GM04503 (cell line): ENCODE results near the gene PSME4.
A peak's percentile ranks its signal among the peaks of the same experiment; 100 is the strongest.
"Not testable (repeated sequence)": the region's sequence is repeated elsewhere in the genome, so short reads cannot be mapped to it uniquely, and the experiment has no call there.

Experiments used
- DNase-seq: peaks from one replicate; pipeline ENCODE4 v3.0.0-alpha.2; 2012; ENCODE audit warnings: low read depth

The PSME4 gene

DNA sequence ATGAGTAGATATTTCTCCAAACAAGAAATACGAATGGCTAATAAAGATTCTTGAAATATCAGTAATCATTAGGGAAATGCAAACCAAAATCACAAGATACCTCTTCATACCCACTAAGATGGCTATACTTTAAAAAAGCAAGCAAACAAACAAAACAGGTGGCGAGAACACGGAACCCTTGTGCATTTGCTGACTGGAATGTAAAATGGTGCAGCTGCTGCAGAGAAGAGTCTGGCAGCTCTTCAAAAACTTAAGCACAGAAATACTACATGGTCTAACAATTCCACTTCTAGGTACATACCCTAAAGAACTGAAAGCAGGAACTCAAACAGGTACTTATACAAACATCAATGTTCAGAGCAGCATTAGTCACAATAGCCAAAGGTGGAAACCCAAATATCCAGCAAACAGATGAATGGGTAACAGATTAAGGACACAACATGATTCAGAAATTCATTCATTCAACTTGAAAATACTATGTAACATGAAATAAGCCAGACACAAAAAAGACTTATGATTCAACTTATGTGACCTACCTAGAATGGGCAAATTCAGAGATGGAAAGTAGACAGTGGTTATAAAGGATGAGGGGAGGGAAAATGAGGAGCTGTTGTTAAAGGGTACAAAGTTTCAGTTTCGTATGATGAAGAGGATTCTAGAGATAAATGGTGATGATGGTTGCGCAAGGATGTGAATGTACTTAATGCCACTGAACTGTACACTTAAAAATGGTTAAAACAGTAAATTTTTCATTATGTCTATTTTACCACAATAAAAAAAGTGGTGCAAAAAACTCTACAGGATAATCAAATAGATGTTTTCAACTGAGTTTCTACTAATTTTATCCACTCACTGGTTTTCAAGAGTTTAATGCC, 84.2 kb downstream of the PSME4 start:
- DNase-seq: no peak

- no peak for DNase-seq
These were observed 85.9 kb downstream of the PSME4 start for GRCh38 chr2:53884883-53885282.

GRCh38 chr2:53881986-53882385, 88.8 kb downstream of the PSME4 start:
- DNase-seq: no peak

GRCh38 chr2:53881360-53881759, 89.4 kb downstream of the PSME4 start:
- DNase-seq: no peak

DNA sequence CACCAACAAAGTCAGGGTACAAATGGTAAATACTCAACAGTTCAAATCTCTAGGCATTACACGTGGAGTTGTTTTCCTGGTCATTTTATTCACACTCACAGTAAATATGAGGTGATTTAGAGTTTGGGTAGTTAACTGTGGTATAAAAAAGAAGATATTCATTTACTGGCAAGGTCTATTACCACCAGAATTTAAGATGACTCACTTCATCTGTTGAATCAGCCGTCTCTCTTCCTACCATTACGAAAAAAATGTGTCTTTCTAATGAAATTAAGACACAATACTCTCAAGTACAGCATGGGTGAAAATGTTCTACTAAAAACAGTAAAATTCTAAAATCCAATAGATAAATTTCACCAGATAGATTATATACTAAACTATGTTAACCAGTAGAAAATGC, 90.0 kb downstream of the PSME4 start:
- peak; percentile 50 for DNase-seq

- DNase-seq: no peak
These were observed 93.2 kb downstream of the PSME4 start for GRCh38 chr2:53877556-53877955.

- no peak for DNase-seq
These were observed 93.7 kb downstream of the PSME4 start for GRCh38 chr2:53877112-53877511.

- no peak for DNase-seq
These were observed 96.3 kb downstream of the PSME4 start for GRCh38 chr2:53874401-53874950.

GRCh38 chr2:53867773-53868172, 103.0 kb downstream of the PSME4 start:
- no peak for DNase-seq

GRCh38 chr2:53867169-53867568, 103.6 kb downstream of the PSME4 start:
- no peak for DNase-seq

DNA sequence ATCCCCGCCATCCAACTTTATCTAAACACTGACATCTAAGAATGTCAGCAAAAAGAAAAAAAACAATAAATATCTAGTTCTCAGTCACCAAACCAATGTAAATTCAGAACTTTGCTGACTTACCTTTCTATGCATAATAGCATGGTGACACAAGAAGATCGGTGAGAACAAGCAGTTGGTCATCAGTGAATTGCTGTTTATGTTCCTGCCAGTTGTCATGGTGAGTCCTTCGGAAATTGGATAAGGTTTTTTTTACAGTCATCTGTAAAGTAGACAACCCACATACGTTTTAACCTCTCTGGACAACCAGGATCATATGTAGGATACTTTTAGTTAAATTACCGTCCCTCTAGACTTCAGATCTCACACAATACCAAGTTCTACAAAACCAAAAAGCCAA, 104.8 kb downstream of the PSME4 start:
- DNase-seq: no peak

- no peak for DNase-seq
These were observed 105.5 kb downstream of the PSME4 start for GRCh38 chr2:53865264-53865663.

DNA sequence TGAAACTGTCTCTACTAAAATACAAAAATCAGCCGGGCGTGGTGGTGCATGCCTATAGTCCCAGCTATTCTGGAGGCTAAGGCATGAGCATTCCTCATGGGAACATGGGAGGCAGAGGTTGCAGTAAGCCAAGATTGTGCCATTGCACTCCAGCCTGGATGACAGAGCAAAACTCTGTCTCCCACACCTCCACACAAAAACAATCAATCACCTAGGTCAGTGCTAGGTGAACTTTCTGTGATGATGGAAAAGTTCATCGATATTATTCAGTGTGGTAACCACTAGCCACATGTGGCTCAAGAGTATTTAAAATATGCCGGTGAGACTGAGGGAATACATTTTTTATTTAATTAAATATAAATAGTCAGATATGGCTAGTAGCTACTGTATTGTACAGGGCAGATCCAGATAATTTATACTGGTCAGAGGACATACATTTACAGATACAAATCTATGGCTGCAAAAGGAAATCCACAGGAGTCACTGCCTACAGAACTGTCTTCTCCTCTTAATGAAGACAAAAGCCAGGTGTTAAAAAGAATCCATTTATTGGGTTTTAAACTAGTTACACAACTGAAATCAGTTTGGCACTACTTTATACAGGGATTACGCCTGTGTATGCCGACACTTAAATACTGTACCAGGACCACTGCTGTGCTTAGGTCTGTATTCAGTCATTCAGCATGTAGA, 107.1 kb downstream of the PSME4 start:
- no peak for DNase-seq

DNA sequence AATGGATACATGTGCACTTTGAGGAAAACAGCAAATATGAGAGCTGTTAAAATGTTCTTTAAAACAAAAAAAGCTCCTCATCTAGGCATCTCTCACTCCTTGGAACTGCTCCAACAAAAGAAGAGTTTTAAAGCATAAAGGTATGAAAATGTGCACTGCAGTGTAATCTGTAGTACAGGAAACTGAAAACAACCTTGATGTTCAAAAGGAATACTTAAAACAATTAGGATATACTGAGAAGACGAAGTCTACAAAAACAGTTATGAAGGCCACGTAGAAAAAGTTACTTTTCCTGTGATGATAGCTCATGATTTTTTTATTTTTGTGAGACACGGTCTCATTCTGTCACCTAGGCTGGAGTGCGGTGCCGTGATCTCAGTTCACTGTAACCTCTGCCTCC, 109.0 kb downstream of the PSME4 start:
- no peak for DNase-seq

- no peak for DNase-seq
These were observed 111.3 kb downstream of the PSME4 start, which contains the start of gene GPR75 for GRCh38 chr2:53859206-53860181. TSS of gene GPR75 (minus strand) at chr2:53859967. CDS start at chr2:53854756, 5,211 bp downstream.

- no peak for DNase-seq
These were observed 114.5 kb downstream of the PSME4 start for GRCh38 chr2:53856272-53856671.

DNA sequence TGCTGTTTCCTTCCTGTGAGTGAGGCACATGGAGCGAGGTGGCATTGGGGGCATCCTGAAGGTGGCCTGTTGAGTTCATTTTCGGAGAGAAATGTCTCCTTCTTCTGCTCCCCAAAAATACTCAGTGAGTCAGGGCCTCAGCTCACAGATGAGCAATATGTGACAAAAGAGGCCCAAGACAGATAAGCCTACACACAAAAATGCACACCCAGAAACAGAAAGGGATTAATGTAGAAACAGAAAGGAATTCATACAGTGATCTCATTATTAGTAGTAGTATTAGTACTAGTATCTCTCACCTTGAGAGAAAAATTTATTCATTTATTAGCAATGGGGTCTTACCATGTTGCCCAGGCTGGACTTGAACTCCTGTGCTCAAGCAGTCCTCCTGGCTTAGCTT, 116.1 kb downstream of the PSME4 start:
- DNase-seq: no peak

GRCh38 chr2:53852532-53852931, 118.3 kb downstream of the PSME4 start:
- DNase-seq: no peak

- DNase-seq: not testable (repeated sequence)
These were observed 119.6 kb downstream of the PSME4 start for GRCh38 chr2:53851052-53851757.

GRCh38 chr2:53848062-53848461, 122.7 kb downstream of the PSME4 start:
- DNase-seq: no peak

DNA sequence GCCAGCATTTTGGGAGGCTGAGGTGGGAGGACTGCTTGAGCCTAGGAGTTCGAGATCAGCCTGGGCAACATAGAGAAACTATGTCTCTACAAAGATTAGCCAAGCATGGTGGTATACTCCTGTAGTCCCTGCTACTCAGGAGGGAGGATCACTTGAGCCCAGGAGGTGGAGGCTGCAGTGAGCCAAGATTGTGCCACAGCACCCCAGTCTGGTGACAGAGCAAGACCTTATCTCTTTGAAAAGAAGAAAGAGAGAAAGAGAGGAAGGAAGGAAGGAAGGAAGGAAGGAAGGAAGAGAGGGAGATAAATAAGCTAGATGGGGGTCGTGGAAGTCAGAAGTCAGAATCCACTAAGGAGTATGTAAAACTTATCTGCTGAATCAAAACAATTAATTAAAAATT, 127.2 kb downstream of the PSME4 start:
- DNase-seq: no peak
